Measurements from ENCODE around the gene PPM1B. TPM values are rescaled to one million over a fixed set of nuclear protein-coding genes. Genes with fewer than 3 reads are reported as not detected.

The PPM1B gene
- total RNA-seq, 4 donors from 2014 or later: 26.6 to 63.3 (median 57.5) TPM

DNA sequence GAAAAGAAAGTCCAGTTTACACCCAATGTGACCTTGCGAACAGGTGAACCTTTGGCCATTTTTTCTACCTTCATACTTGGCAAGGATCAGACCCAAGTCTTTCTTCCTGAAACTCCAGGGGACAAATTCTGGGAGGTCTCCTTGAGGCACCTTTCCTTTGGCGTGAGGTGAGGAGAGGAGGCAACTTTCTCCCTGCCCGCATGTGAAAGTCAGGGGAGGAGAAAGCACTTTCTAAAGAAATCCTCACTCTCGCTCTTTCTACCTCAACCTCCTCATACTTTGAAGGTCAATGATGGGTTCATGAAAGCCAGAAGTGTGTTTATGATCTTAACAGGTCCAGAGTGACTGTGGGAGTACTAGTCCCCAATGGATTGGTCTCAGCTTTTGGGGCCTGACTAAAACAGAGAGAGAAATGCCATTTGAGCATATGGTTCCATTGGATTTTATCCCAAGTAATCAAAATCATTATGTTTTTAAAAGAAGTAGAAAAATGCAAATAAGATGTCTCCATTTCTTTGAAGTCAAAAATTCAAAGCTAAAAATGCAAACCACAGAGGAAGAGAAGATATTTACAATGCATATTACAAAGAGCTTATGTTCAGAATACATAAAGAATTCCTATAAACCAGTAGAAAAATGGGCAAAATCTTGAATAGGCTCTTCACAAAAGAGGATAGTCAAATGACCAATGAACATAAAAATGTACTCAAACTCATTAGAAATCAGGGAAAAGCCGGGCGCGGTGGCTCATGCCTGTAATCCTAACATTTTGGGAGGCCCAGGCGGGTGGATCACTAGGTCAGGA is 15.6 kb upstream of the PPM1B start:
- DNase-seq: no peak
- intact Hi-C loops (cut with DNase I; ENCODE audit: low total_unique reads): no loop called here
- no peaks in the 10 kb centered on the region for H3K4me1 ChIP-seq

DNA sequence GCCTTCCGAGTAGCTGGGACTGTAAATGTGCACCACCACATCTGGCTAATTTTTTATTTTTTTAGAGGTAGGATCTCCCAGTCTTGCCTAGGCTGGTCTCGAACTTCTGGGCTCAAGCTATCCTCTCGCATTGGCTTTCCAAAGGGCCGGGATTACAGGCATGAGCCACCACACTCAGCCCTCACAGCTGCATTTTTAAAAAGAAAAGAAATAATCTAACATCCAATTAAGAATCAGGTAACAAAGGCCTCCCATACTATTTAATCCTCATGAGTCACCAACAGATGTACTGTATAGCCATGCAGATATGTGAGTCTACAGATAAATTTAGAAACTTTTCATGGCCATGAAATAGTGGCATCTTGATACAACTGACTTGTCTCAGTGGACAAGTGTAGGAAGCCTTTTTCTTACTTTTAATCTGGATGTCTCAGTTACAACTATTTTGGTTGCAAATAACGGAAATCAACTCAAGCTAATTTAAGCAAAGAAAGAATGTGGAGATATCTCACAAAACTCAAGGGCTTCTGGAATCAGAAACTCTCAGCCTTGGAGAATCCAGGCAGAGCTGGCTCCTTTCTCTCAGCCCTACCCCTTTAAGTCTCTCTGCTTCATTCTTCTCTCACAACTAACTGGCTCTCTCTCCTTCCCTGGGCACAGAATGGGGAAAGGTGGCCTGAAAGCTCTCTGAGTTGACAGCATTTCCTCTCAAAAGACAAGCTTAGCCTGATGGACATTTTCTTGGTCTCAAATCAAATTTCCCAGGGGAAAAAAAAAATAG is 12.8 kb upstream of the PPM1B start:
- H3K27ac ChIP-seq: no peak overlapping the region

More for the DNA sequence above, 15.6 kb upstream of the PPM1B start:
- H3K27me3 ChIP-seq: no peaks in the 10 kb centered on the region
- H3K27ac ChIP-seq: no peak overlapping the region
- no peaks in the 10 kb centered on the region for H3K36me3 ChIP-seq
- H3K4me3 ChIP-seq: no peak overlapping the region
- no peak for TF ChIP-seq POLR2A (IDR thresholded peaks at IDR 0.05)
- TF ChIP-seq, protein P1, sequence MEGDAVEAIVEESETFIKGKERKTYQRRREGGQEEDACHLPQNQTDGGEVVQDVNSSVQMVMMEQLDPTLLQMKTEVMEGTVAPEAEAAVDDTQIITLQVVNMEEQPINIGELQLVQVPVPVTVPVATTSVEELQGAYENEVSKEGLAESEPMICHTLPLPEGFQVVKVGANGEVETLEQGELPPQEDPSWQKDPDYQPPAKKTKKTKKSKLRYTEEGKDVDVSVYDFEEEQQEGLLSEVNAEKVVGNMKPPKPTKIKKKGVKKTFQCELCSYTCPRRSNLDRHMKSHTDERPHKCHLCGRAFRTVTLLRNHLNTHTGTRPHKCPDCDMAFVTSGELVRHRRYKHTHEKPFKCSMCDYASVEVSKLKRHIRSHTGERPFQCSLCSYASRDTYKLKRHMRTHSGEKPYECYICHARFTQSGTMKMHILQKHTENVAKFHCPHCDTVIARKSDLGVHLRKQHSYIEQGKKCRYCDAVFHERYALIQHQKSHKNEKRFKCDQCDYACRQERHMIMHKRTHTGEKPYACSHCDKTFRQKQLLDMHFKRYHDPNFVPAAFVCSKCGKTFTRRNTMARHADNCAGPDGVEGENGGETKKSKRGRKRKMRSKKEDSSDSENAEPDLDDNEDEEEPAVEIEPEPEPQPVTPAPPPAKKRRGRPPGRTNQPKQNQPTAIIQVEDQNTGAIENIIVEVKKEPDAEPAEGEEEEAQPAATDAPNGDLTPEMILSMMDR (IDR thresholded peaks at IDR 0.05): no peak
- H3K9me3 ChIP-seq: no peaks in the 10 kb centered on the region

DNA sequence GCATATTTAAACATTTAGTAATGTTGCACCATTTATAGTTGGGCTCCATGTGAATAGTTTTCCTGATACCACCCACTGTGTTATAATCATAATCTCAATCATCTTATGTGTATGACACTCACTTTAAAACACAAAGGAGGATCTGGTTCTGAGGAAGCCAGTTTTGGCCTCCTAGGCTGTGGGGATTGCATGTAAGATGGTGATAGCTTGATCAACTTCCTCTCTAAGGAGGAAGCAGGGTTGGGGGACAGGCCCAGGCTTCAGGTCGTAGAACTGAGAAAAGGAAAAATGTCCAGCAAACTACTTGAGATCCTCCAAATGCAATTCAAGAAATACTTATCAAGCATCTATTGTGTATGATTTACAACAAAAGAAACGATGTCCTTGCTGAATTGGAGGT is 4.9 kb upstream of the PPM1B start:
- no peaks in the 10 kb centered on the region for H3K36me3 ChIP-seq
- H3K27me3 ChIP-seq: no peaks in the 10 kb centered on the region
- no peak for DNase-seq
- TF ChIP-seq, protein P1 (IDR thresholded peaks at IDR 0.05): no peak
- TF ChIP-seq POLR2A (IDR thresholded peaks at IDR 0.05): no peak
- no peaks in the 10 kb centered on the region for H3K9me3 ChIP-seq
- H3K4me3 ChIP-seq: no peak overlapping the region
- intact Hi-C loops (cut with DNase I; ENCODE audit: low total_unique reads): no loop called here
- no peak overlapping the region for H3K27ac ChIP-seq
- no peaks in the 10 kb centered on the region for H3K4me1 ChIP-seq

More for the DNA sequence above, 12.8 kb upstream of the PPM1B start:
- TF ChIP-seq, protein P1 (IDR thresholded peaks at IDR 0.05): no peak
- TF ChIP-seq POLR2A (IDR thresholded peaks at IDR 0.05): no peak
- Histone ChIP-seq H3K4me1 (no peaks in the 10 kb centered on the region), H3K36me3 (no peaks in the 10 kb centered on the region), H3K9me3 (no peaks in the 10 kb centered on the region), H3K27me3 (no peaks in the 10 kb centered on the region), H3K4me3 (no peak overlapping the region)
- intact Hi-C loops (cut with DNase I; ENCODE audit: low total_unique reads): no loop called here
- no peak for DNase-seq

DNA sequence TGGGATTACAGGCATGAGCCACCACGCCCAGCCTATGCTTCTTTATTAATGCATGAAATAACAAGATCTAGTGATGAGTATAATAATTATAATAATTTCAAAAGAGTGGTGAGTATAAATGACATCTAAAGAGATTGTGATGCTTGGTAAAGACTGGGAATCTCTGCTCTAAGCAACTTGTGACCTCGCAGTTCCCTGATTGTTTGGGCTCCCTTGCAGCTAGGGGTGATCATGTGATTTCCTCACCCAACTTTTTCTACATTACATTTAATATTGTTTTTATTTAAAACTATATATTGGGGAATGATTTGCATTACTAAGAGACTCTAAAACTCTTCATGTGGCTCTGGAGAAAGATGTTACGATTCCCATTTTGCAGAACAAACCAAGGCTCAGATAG is 4.1 kb upstream of the PPM1B start:
- no peak overlapping the region for H3K4me3 ChIP-seq
- intact Hi-C loops (cut with DNase I; ENCODE audit: low total_unique reads): no loop called here
- H3K9me3 ChIP-seq: no peaks in the 10 kb centered on the region
- H3K27ac ChIP-seq: no peak overlapping the region
- TF ChIP-seq, protein P1 (IDR thresholded peaks at IDR 0.05): no peak
- TF ChIP-seq POLR2A (IDR thresholded peaks at IDR 0.05): no peak
- no peaks in the 10 kb centered on the region for H3K27me3 ChIP-seq
- no peaks in the 10 kb centered on the region for H3K4me1 ChIP-seq
- no peak for DNase-seq
- H3K36me3 ChIP-seq: no peaks in the 10 kb centered on the region

DNA sequence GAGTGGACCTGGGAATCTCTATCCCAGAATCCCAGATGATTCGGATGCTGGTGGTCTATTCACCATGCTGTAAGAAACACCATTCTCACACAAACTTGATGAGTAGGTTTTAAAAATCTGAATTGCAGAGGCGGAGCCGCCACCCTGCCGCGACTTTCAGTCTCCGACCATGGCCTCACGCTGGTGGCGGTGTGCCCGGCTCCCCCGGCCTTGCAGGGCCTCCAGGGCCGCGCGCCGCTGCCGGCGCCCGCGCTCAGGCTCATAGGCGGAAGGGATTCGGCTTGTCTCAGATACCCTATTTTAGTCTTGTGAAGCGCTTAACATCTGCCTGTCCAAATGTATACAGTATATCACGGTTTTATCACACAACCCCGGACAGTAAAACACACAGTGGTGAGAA is 2.6 kb upstream of the PPM1B start:
- Histone ChIP-seq H3K27me3 (no peaks in the 10 kb centered on the region), H3K27ac (no peak overlapping the region), H3K9me3 (no peaks in the 10 kb centered on the region), H3K36me3 (no peaks in the 10 kb centered on the region), H3K4me1 (peaks cover 0 to 2% of the 10 kb centered on the region in 2 donors), H3K4me3 (no peak overlapping the region)
- intact Hi-C loops (cut with DNase I; ENCODE audit: low total_unique reads): no loop called here
- TF ChIP-seq, protein P1 (IDR thresholded peaks at IDR 0.05): no peak
- no peak for TF ChIP-seq POLR2A (IDR thresholded peaks at IDR 0.05)
- DNase-seq: no peak
